Smooth muscle cell (in vitro differentiated cells): ENCODE data around the gene SLC25A21. TPM values are rescaled to one million over a fixed set of nuclear protein-coding genes. Genes with fewer than 3 reads are reported as not detected.
A peak's percentile ranks its signal among the peaks of the same experiment; 100 is the strongest.

Source experiments
- DNase-seq: peaks from one replicate; lab custom pipeline; 2025; ENCODE audit not compliant: unreplicated experiment; lab: John Stamatoyannopoulos, UW
- H2AFZ ChIP-seq: fragments of 200-600 bp; sonication (generic); 2 replicates; pipeline ENCODE4 v1.6.0; 2016; ENCODE audit warnings: antibody characterized with exemption, low read depth, mild to moderate bottlenecking
- H3F3A ChIP-seq: fragments of 200-600 bp; sonication (generic); 2 replicates; pipeline ENCODE4 v1.6.0; 2017; ENCODE audit warnings: antibody characterized with exemption, low read depth
- H3K27ac ChIP-seq: fragments of 200-600 bp; sonication (generic); 2 replicates; pipeline ENCODE4 v1.5.1; 2016; ENCODE audit warnings: low read depth, mild to moderate bottlenecking
- H3K27me3 ChIP-seq: fragments of 200-600 bp; sonication (generic); 2 replicates; pipeline ENCODE4 v1.6.1; 2016; ENCODE audit warnings: low read depth, mild to moderate bottlenecking
- H3K36me3 ChIP-seq: fragments of 200-600 bp; sonication (generic); 2 replicates; pipeline ENCODE4 v1.5.1; 2016; ENCODE audit warnings: low read depth
- H3K4me1 ChIP-seq: fragments of 200-600 bp; sonication (generic); 2 replicates; pipeline ENCODE4 v1.5.1; 2016; ENCODE audit warnings: low read depth
- H3K4me2 ChIP-seq: fragments of 200-600 bp; sonication (generic); 2 replicates; pipeline ENCODE4 v1.6.0; 2016; ENCODE audit warnings: mild to moderate bottlenecking
- H3K4me3 ChIP-seq: fragments of 200-600 bp; sonication (generic); 2 replicates; pipeline ENCODE4 v1.5.1; 2016; ENCODE audit warnings: mild to moderate bottlenecking
- H3K79me2 ChIP-seq: fragments of 200-600 bp; sonication (generic); 2 replicates; pipeline ENCODE4 v1.6.0; 2016; ENCODE audit warnings: low read depth, mild to moderate bottlenecking
- H3K9ac ChIP-seq: fragments of 200-600 bp; sonication (generic); 2 replicates; pipeline ENCODE4 v1.6.0; 2016; ENCODE audit warnings: low read depth
- H3K9me3 ChIP-seq: fragments of 200-600 bp; sonication (generic); replicated peaks from 2 replicates; pipeline ENCODE4 v1.5.1; 2016; ENCODE audit warnings: low read depth
- H4K20me1 ChIP-seq: fragments of 200-600 bp; sonication (generic); 2 replicates; pipeline ENCODE4 v1.6.0; 2016; ENCODE audit warnings: low read depth
- WGBS: methylation state at CpG from one replicate; pipeline ENCODE4 v1.1.7; 2016; ENCODE audit warnings: low lambda C conversion rate; 5-methylcytosine and 5-hydroxymethylcytosine counted together
- polyA plus RNA-seq: library from polyadenylated mRNA; unstranded; fragments of >200 nt; fragmentation: Nextera tagmentation; extraction: Ambion mirVana; gene quantifications from 2 replicates; pipeline ENCODE4 v1.2.1, GENCODE V29; 2016
- total RNA-seq: library from RNA; depleted of rRNA; stranded (reverse); fragments of >200 nt; gene quantifications from 2 replicates; pipeline ENCODE4 v1.2.3, GENCODE V29; 2014
- TF ChIP-seq, protein P1 (sequence below): fragments of 200-600 bp; sonication (generic); IDR thresholded peaks from 2 replicates; pipeline ENCODE4 v1.5.1; 2017; ENCODE audit warnings: borderline replicate concordance, mild to moderate bottlenecking, antibody characterized with exemption; ENCODE audit not compliant: insufficient read depth, poor library complexity, severe bottlenecking

The SLC25A21 gene
- total and polyA plus RNA-seq, 2 experiments from 2014 or later: 1.1 TPM; not detected in 1

DNA sequence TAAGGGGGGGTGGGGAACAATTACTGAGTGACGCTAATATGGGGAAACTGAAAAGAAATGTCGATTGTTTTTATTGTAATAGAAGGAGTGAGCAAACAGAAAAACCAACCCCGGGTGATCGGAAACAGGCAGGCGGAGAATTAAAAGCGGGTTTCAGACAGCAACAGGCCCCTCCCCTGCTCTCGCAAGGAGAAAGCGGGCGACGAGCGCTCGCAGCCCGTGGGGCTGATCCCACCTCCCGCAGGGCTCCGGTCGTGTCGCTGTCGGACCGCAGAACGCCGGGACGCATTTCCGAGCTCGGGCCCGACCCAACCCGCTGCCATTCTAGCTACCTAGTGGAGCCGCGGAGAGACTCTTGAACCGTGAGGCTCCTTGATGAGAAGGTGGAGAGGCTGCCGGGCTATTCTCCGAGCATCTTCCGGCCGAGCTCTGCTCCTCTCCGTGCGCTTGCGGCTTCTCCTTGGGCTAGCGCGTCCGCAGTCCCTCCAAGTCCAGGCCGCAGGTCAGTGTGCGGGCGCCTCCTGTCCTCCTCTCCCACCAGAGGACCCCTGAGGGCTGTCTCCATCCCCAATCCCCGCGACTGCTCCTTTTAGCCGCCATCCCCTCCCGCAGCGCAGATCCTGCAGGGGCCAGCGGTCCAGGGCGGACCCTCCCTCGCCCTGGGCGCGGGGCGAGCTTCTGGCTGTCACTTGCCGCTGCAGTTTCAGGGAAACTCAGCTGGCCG lies 514.8 kb downstream of the SLC25A21 start:
- Histone ChIP-seq H2AFZ (peak overlapping the region; percentile 49), H3K36me3 (no peaks in the 10 kb centered on the region), H3K4me3 (peak overlapping the region; percentile 32), H3K27ac (no peak overlapping the region), H4K20me1 (no peaks in the 10 kb centered on the region), H3K4me1 (peaks cover 27% of the 10 kb centered on the region), H3F3A (no peaks in the 10 kb centered on the region), H3K27me3 (peaks cover 100% of the 10 kb centered on the region), H3K4me2 (peak overlapping the region; percentile 78), H3K9ac (no peak overlapping the region), H3K9me3 (no peaks in the 10 kb centered on the region), H3K79me2 (no peaks in the 10 kb centered on the region)
- WGBS: 3% methylated on average over 54 of the region's 55 CpGs
- TF ChIP-seq, protein P1, sequence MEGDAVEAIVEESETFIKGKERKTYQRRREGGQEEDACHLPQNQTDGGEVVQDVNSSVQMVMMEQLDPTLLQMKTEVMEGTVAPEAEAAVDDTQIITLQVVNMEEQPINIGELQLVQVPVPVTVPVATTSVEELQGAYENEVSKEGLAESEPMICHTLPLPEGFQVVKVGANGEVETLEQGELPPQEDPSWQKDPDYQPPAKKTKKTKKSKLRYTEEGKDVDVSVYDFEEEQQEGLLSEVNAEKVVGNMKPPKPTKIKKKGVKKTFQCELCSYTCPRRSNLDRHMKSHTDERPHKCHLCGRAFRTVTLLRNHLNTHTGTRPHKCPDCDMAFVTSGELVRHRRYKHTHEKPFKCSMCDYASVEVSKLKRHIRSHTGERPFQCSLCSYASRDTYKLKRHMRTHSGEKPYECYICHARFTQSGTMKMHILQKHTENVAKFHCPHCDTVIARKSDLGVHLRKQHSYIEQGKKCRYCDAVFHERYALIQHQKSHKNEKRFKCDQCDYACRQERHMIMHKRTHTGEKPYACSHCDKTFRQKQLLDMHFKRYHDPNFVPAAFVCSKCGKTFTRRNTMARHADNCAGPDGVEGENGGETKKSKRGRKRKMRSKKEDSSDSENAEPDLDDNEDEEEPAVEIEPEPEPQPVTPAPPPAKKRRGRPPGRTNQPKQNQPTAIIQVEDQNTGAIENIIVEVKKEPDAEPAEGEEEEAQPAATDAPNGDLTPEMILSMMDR: no peak
- no peak for DNase-seq

- no peaks in the 10 kb centered on the region for H3F3A ChIP-seq
- no peaks in the 10 kb centered on the region for H3K79me2 ChIP-seq
- no peaks in the 10 kb centered on the region for H4K20me1 ChIP-seq
- H3K9me3 ChIP-seq: no peaks in the 10 kb centered on the region
- H3K4me3 ChIP-seq: peak overlapping the region; percentile 32
- no peak for DNase-seq
- no peak overlapping the region for H3K9ac ChIP-seq
- peaks cover 22% of the 10 kb centered on the region for H3K4me1 ChIP-seq
- TF ChIP-seq, protein P1: no peak
- 9% methylated on average over 28 of the region's 31 CpGs for WGBS
- no peak overlapping the region for H2AFZ ChIP-seq
- H3K4me2 ChIP-seq: peak overlapping the region; percentile 78
- H3K36me3 ChIP-seq: no peaks in the 10 kb centered on the region
- H3K27me3 ChIP-seq: peaks cover 100% of the 10 kb centered on the region
- H3K27ac ChIP-seq: no peak overlapping the region
Measured at GRCh38 chr14:36656687-36657398, 515.6 kb downstream of the SLC25A21 start.

- peaks cover 100% of the 10 kb centered on the region for H3K27me3 ChIP-seq
- WGBS: 2% methylated on average over 47 of the region's 48 CpGs
- H4K20me1 ChIP-seq: no peaks in the 10 kb centered on the region
- no peak overlapping the region for H3K9ac ChIP-seq
- no peaks in the 10 kb centered on the region for H3F3A ChIP-seq
- TF ChIP-seq, protein P1: peak; percentile 67
- H3K4me1 ChIP-seq: peaks cover 17% of the 10 kb centered on the region
- no peaks in the 10 kb centered on the region for H3K36me3 ChIP-seq
- peak overlapping the region; percentile 54 for H3K4me2 ChIP-seq
- DNase-seq: no peak
- H3K9me3 ChIP-seq: no peaks in the 10 kb centered on the region
- no peaks in the 10 kb centered on the region for H3K79me2 ChIP-seq
- no peak overlapping the region for H3K27ac ChIP-seq
- H3K4me3 ChIP-seq: no peak overlapping the region
- H2AFZ ChIP-seq: no peak overlapping the region
Measured at GRCh38 chr14:36655963-36656686, 516.3 kb downstream of the SLC25A21 start.
